HepG2 (cell line): ENCODE results near the gene NELL1.

Experiments used
- E2F1 ChIP-seq: sonication (generic); formaldehyde crosslinking; IDR thresholded peaks from 2 replicates; pipeline ENCODE4 v1.5.0; 2020; ENCODE audit warnings: missing genetic modification reagents
- HES4 ChIP-seq: sonication (generic); formaldehyde crosslinking; IDR thresholded peaks from 2 replicates; pipeline ENCODE4 v1.9.0; 2021; ENCODE audit warnings: mild to moderate bottlenecking, missing genetic modification reagents, borderline replicate concordance
- POLR2AphosphoS5 ChIP-seq: IDR thresholded peaks from 2 replicates; pipeline ENCODE4 v1.6.1; 2012; ENCODE audit warnings: low read depth, low read length
- REST ChIP-seq, 2 experiments: IDR thresholded peaks; 2 replicates each; pipeline ENCODE4 v1.6.1; 2011 to 2012; ENCODE audit warnings: low read length in 2 of 2, borderline replicate concordance in 1 of 2, low read depth in 1 of 2, mild to moderate bottlenecking in 1 of 2, moderate library complexity in 1 of 2
- ZNF337 ChIP-seq: sonication (generic); formaldehyde crosslinking; IDR thresholded peaks from 2 replicates; pipeline ENCODE4 v1.5.1; 2020; ENCODE audit warnings: missing genetic modification reagents, low read depth, mild to moderate bottlenecking, borderline replicate concordance
- ZNF382 ChIP-seq: sonication (generic); formaldehyde crosslinking; IDR thresholded peaks from 2 replicates; pipeline ENCODE4 v1.5.0; 2020; ENCODE audit warnings: missing genetic modification reagents, mild to moderate bottlenecking, borderline replicate concordance
- ZNF552 ChIP-seq: sonication (generic); formaldehyde crosslinking; IDR thresholded peaks from 2 replicates; pipeline ENCODE4 v1.9.0; 2022; ENCODE audit warnings: missing genetic modification reagents, mild to moderate bottlenecking, borderline replicate concordance

GRCh38 chr11:21541187-21541751, 871.9 kb downstream of the NELL1 start:
- TF ChIP-seq ZNF382 (CRISPR knock-in tag) (no peak), ZNF552 (CRISPR knock-in tag) (no peak), E2F1 (no peak), POLR2AphosphoS5 (no peak), ZNF337 (CRISPR knock-in tag) (no peak), HES4 (CRISPR knock-in tag) (no peak), REST (IDR thresholded peaks at IDR 0.05; ENCODE audit: borderline replicate concordance in 1 of 2, low read depth in 1 of 2, low read length in 2 of 2) (no peak)
